Neural progenitor cell (in vitro differentiated cells): ENCODE measurements around the gene TANC1. TPM values are rescaled to one million over a fixed set of nuclear protein-coding genes. Genes with fewer than 3 reads are reported as not detected.

Source experiments
- DNase-seq: peaks from one replicate; pipeline ENCODE4 v3.0.0-alpha.2; 2016; ENCODE audit warnings: low spot score
- H2AFZ ChIP-seq: fragments of 200-600 bp; sonication (generic); replicated peaks from 2 replicates; pipeline ENCODE4 v1.6.1; 2016; ENCODE audit warnings: antibody characterized with exemption
- H3F3A ChIP-seq: fragments of 200-600 bp; sonication (generic); 2 replicates; pipeline ENCODE4 v1.6.1; 2016; ENCODE audit warnings: antibody characterized with exemption, low read depth
- H3K27ac ChIP-seq: fragments of 200-600 bp; sonication (generic); 2 replicates; pipeline ENCODE4 v1.5.1; 2016; ENCODE audit warnings: mild to moderate bottlenecking
- H3K27me3 ChIP-seq: fragments of 200-600 bp; sonication (generic); 2 replicates; pipeline ENCODE4 v1.6.1; 2016; ENCODE audit warnings: mild to moderate bottlenecking, moderate library complexity
- H3K36me3 ChIP-seq: fragments of 200-600 bp; sonication (generic); 2 replicates; pipeline ENCODE4 v1.5.1; 2016
- H3K4me1 ChIP-seq: fragments of 200-600 bp; sonication (generic); 2 replicates; pipeline ENCODE4 v1.6.1; 2016; ENCODE audit warnings: mixed run types
- H3K4me2 ChIP-seq: fragments of 200-600 bp; sonication (generic); 2 replicates; pipeline ENCODE4 v1.6.1; 2016
- H3K4me3 ChIP-seq: fragments of 200-600 bp; sonication (generic); 2 replicates; pipeline ENCODE4 v1.5.1; 2016
- H3K79me2 ChIP-seq: fragments of 200-600 bp; sonication (generic); 2 replicates; pipeline ENCODE4 v1.6.1; 2016; ENCODE audit warnings: low read depth
- H3K9ac ChIP-seq: fragments of 200-600 bp; sonication (generic); 2 replicates; pipeline ENCODE4 v1.6.1; 2016
- H3K9me3 ChIP-seq: fragments of 200-600 bp; sonication (generic); 2 replicates; pipeline ENCODE4 v1.5.1; 2016; ENCODE audit warnings: low read depth
- H4K20me1 ChIP-seq: fragments of 200-600 bp; sonication (generic); 2 replicates; pipeline ENCODE4 v1.6.1; 2016; ENCODE audit warnings: low read depth
- H3K27ac Mint-ChIP-seq: 3 replicates; pipeline ENCODE4 v1.8.0; 2021; ENCODE audit warnings: mixed read lengths
- H3K27me3 Mint-ChIP-seq: 2 replicates; pipeline ENCODE4 v1.8.0; 2022; ENCODE audit warnings: low read depth, mild to moderate bottlenecking, inconsistent platforms, moderate library complexity, mixed read lengths; ENCODE audit not compliant: insufficient read depth
- H3K36me3 Mint-ChIP-seq: 3 replicates; pipeline ENCODE4 v1.8.0; 2021; ENCODE audit warnings: mixed read lengths
- H3K4me1 Mint-ChIP-seq: 3 replicates; pipeline ENCODE4 v1.8.0; 2021; ENCODE audit warnings: mixed read lengths
- H3K4me3 Mint-ChIP-seq: 3 replicates; pipeline ENCODE4 v1.8.0; 2021; ENCODE audit warnings: mild to moderate bottlenecking, moderate library complexity, mixed read lengths
- H3K9me3 Mint-ChIP-seq: 3 replicates; pipeline ENCODE4 v1.8.0; 2020; ENCODE audit warnings: mixed read lengths
- EZH2 ChIP-seq: fragments of 200-600 bp; sonication (generic); IDR thresholded peaks from 2 replicates; pipeline ENCODE4 v1.6.1; 2017; ENCODE audit warnings: antibody characterized with exemption, mild to moderate bottlenecking, moderate library complexity
- EZH2phosphoT487 ChIP-seq: fragments of 200-600 bp; sonication (generic); IDR thresholded peaks from 2 replicates; pipeline ENCODE4 v1.6.1; 2017; ENCODE audit warnings: antibody characterized with exemption
- total RNA-seq: library from RNA; depleted of rRNA; stranded (reverse); fragments of >200 nt; gene quantifications from 2 replicates; pipeline ENCODE4 v1.2.3, GENCODE V29; 2015; ENCODE audit warnings: low replicate concordance
- TF ChIP-seq, protein P1 (sequence below): fragments of 200-600 bp; sonication (generic); IDR thresholded peaks from 2 replicates; pipeline ENCODE4 v1.5.1; 2017; ENCODE audit warnings: antibody characterized with exemption, mild to moderate bottlenecking

TANC1 gene
- total RNA-seq, 1 donor from 2014 or later, result 11.9 TPM

DNA sequence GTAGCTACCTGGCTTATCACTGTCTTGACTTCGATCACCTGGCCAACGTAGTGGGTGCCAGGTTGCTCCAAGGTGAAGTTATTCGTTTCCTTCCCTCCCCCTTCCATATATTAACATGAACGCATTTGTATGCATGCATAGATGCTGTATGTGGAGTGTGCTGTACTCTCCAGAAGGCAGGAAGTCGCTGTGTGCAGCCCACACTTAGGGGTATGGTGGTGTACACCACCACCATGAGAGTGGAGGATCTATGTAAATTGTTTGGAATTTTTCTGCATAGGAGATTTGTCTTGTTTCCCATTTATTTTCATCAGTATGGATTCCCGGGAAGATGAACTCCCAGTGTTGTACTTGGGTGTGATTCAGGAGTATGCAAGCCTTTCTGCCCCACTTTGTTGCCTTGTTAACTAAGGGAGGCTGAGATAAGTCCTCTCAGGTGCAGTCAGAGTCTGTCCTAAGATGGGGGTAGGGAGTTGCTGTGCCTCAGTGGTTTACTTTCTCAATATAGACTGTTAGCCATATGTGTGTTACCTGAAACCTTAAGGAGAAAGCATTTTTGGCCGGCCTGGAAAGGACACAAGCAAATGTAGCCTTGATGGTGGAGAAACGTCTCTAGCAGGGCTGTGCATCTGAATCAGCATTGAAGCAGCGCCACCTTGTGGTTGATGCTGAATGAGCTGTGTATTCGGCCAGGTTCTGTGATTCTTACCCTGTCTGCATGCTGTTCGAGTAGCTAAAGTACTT, 149.8 kb downstream of the TANC1 start:
- Histone ChIP-seq H3K9ac (no peak overlapping the region), H3K27ac (no peak overlapping the region), H3K4me3 (no peak overlapping the region), H3K36me3 (no peaks in the 10 kb centered on the region), H2AFZ (no peak overlapping the region), H3K79me2 (no peaks in the 10 kb centered on the region), H3K9me3 (no peaks in the 10 kb centered on the region), H4K20me1 (no peaks in the 10 kb centered on the region), H3K4me1 (no peaks in the 10 kb centered on the region), H3K27me3 (no peaks in the 10 kb centered on the region), H3F3A (no peaks in the 10 kb centered on the region), H3K4me2 (no peak overlapping the region)
- Mint-ChIP-seq H3K9me3 (peaks cover 4% of the 10 kb centered on the region), H3K36me3 (peaks cover 4% of the 10 kb centered on the region), H3K27ac (no peak overlapping the region), H3K27me3 (peaks cover 2% of the 10 kb centered on the region), H3K4me1 (no peaks in the 10 kb centered on the region), H3K4me3 (no peak overlapping the region)
- TF ChIP-seq EZH2, result no peak
- TF ChIP-seq, protein P1, sequence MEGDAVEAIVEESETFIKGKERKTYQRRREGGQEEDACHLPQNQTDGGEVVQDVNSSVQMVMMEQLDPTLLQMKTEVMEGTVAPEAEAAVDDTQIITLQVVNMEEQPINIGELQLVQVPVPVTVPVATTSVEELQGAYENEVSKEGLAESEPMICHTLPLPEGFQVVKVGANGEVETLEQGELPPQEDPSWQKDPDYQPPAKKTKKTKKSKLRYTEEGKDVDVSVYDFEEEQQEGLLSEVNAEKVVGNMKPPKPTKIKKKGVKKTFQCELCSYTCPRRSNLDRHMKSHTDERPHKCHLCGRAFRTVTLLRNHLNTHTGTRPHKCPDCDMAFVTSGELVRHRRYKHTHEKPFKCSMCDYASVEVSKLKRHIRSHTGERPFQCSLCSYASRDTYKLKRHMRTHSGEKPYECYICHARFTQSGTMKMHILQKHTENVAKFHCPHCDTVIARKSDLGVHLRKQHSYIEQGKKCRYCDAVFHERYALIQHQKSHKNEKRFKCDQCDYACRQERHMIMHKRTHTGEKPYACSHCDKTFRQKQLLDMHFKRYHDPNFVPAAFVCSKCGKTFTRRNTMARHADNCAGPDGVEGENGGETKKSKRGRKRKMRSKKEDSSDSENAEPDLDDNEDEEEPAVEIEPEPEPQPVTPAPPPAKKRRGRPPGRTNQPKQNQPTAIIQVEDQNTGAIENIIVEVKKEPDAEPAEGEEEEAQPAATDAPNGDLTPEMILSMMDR, result peak; percentile 97
- TF ChIP-seq EZH2phosphoT487, result no peak
- DNase-seq, result peak; percentile 89

DNA sequence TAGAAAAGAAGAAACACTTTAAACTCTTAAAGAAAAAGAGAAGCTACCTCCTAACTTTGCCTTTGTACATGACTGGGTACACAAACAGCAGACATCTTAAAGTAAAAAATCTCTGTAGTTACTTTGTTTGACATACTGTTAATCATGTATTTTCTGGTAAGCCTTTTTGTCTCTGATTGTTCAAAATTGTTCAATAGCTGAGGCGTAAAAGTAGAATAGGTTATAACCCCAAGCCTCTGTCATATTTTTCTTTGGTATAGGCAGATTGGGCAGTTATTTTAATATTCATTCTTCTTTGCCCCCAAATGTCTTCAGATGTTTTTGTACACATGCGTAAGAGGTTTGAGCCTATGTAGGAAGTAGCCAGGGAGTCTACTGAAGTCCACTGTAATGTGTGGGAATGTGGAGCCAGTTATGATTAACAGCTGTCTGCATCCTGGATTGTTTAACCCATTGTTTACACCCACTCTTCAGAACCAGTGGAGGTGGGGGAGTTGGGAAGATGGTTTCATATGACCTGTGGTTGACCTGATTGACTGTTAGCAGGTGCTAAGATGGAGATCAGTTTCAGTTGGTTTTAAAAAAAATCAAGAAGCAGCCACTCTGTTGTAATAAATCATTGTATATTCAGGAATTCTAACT, 150.5 kb downstream of the TANC1 start:
- no peak overlapping the region for H3K4me3 ChIP-seq
- Mint-ChIP-seq H3K9me3 (peaks cover 4% of the 10 kb centered on the region), H3K4me1 (no peaks in the 10 kb centered on the region), H3K27ac (no peak overlapping the region), H3K36me3 (peaks cover 4% of the 10 kb centered on the region), H3K27me3 (peaks cover 2% of the 10 kb centered on the region), H3K4me3 (no peak overlapping the region)
- no peaks in the 10 kb centered on the region for H3K79me2 ChIP-seq
- no peaks in the 10 kb centered on the region for H3K36me3 ChIP-seq
- H3K9ac ChIP-seq, result no peak overlapping the region
- no peak for DNase-seq
- no peak overlapping the region for H3K27ac ChIP-seq
- no peaks in the 10 kb centered on the region for H3K4me1 ChIP-seq
- no peaks in the 10 kb centered on the region for H3K27me3 ChIP-seq
- no peak overlapping the region for H2AFZ ChIP-seq
- no peaks in the 10 kb centered on the region for H4K20me1 ChIP-seq
- H3F3A ChIP-seq, result no peaks in the 10 kb centered on the region
- H3K4me2 ChIP-seq, result no peak overlapping the region
- no peaks in the 10 kb centered on the region for H3K9me3 ChIP-seq
- TF ChIP-seq EZH2phosphoT487, result no peak
- TF ChIP-seq, protein P1, result peak; percentile 1
- TF ChIP-seq EZH2, result no peak

DNA sequence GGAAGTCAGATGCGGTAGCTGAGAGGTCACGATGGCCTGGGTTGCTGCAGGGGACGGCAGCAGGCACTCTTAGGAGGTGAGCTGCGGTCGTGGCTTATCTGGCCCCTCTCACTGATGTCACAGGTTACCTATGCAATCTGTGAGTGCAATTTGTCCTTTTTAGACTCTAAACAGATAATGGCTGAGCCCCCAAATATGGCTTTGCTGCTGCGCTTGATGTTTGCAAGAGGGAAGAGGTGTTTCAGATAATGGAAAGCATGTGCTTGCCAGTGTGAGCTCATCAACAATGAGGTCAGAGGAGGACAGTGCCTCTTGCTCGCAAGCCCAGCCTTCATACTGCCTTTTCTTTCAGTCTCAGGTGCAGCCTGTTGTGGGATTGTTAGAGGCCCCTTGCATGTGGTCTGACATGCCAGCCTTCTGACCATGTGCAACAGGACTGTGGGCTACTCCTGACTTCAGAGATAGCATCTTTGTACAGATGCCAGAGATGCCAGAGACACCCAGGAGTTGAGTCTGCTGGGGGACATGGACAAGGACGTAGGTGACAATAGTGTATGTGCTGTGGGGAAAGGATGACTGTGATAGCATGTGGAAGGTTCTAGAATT, 151.3 kb downstream of the TANC1 start:
- Histone ChIP-seq H2AFZ (no peak overlapping the region), H3K36me3 (no peaks in the 10 kb centered on the region), H3K9me3 (no peaks in the 10 kb centered on the region), H3K27ac (no peak overlapping the region), H3K4me1 (no peaks in the 10 kb centered on the region), H3K4me2 (no peak overlapping the region), H3F3A (no peaks in the 10 kb centered on the region), H3K9ac (no peak overlapping the region), H3K27me3 (no peaks in the 10 kb centered on the region), H3K79me2 (no peaks in the 10 kb centered on the region), H3K4me3 (no peak overlapping the region), H4K20me1 (no peaks in the 10 kb centered on the region)
- no peak overlapping the region for H3K27ac Mint-ChIP-seq
- DNase-seq, result no peak
- TF ChIP-seq EZH2, result no peak
- TF ChIP-seq, protein P1, result no peak
- peaks cover 4% of the 10 kb centered on the region for H3K9me3 Mint-ChIP-seq
- H3K36me3 Mint-ChIP-seq, result peaks cover 4% of the 10 kb centered on the region
- H3K4me3 Mint-ChIP-seq, result no peak overlapping the region
- H3K4me1 Mint-ChIP-seq, result peaks cover 6% of the 10 kb centered on the region
- H3K27me3 Mint-ChIP-seq, result peaks cover 2% of the 10 kb centered on the region
